Thyroid gland (tissue), 4 donors: Measurements from ENCODE around the gene TBXAS1. TPM values are rescaled to one million over a fixed set of nuclear protein-coding genes. Genes with fewer than 3 reads are reported as not detected.

Experiments
- DNase-seq, 2 donors: peaks; one replicate each; pipeline ENCODE4 v3.0.0-alpha.2; 2019
- H3K27ac ChIP-seq, 3 donors: fragments of 200-600 bp; sonication (generic); 1 replicate in 2 of 3; 2 replicates in 1 of 3; pipeline ENCODE4 v1.5.1; 2016 to 2019; ENCODE audit warnings: mild to moderate bottlenecking in 1 of 3, moderate library complexity in 1 of 3
- H3K27me3 ChIP-seq: fragments of 200-600 bp; sonication (generic); one replicate; pipeline ENCODE4 v1.5.1; 2019
- H3K36me3 ChIP-seq, 2 donors: fragments of 200-600 bp; sonication (generic); one replicate each; pipeline ENCODE4 v1.5.1; 2016 to 2019
- H3K4me1 ChIP-seq, 2 donors: fragments of 200-600 bp; sonication (generic); one replicate each; pipeline ENCODE4 v1.5.1; 2017 to 2019
- H3K4me3 ChIP-seq, 3 donors: fragments of 200-600 bp; sonication (generic); replicated peaks in 1 of 3; 1 replicate in 2 of 3; 2 replicates in 1 of 3; pipeline ENCODE4 v1.5.1; 2016; ENCODE audit warnings: mild to moderate bottlenecking in 1 of 3
- H3K9me3 ChIP-seq: fragments of 200-600 bp; sonication (generic); one replicate; pipeline ENCODE4 v1.5.1; 2017
- POLR2A ChIP-seq, 2 donors: fragments of 450-650 bp; IDR thresholded peaks; one replicate each; pipeline ENCODE4 v1.6.1; 2017; ENCODE audit warnings: antibody characterized with exemption in 2 of 2, mild to moderate bottlenecking in 2 of 2, moderate library complexity in 1 of 2
- WGBS, 2 donors: methylation state at CpG; one replicate each; pipeline ENCODE4 v1.1.5; 2017; 5-methylcytosine and 5-hydroxymethylcytosine counted together
- intact Hi-C: fragments of 100-400 bp; cut with DNase I; formaldehyde crosslinking; loops from one replicate; pipeline ENCODE4 v1.15.1; 2023
- total RNA-seq, 4 donors: library from RNA; depleted of rRNA; stranded (reverse); fragments of >200 nt; gene quantifications; one replicate each; pipeline ENCODE4 v1.2.3, GENCODE V29; 2016
- TF ChIP-seq, protein P1 (sequence below), 6 experiments: fragments of 200-600 bp in 3 of 6; fragments of 450-650 bp in 3 of 6; sonication (generic) in 3 of 6; IDR thresholded peaks; one replicate each; pipeline ENCODE4 v1.5.1; 2016 to 2019; ENCODE audit warnings: antibody characterized with exemption in 6 of 6, mild to moderate bottlenecking in 2 of 6, inconsistent platforms in 1 of 6, moderate library complexity in 1 of 6

The TBXAS1 gene
- total RNA-seq, 4 donors from 2014 or later = 5.1 to 13.2 (median 8.7) TPM

- Histone ChIP-seq H3K27me3 (no peaks in the 10 kb centered on the region), H3K4me1 (no peaks in the 10 kb centered on the region), H3K27ac (no peak overlapping the region), H3K4me3 (no peak overlapping the region), H3K36me3 (peaks cover 22 to 34% of the 10 kb centered on the region in 2 donors), H3K9me3 (no peaks in the 10 kb centered on the region)
- TF ChIP-seq POLR2A (IDR thresholded peaks at IDR 0.05) = no peak
- TF ChIP-seq, protein P1, sequence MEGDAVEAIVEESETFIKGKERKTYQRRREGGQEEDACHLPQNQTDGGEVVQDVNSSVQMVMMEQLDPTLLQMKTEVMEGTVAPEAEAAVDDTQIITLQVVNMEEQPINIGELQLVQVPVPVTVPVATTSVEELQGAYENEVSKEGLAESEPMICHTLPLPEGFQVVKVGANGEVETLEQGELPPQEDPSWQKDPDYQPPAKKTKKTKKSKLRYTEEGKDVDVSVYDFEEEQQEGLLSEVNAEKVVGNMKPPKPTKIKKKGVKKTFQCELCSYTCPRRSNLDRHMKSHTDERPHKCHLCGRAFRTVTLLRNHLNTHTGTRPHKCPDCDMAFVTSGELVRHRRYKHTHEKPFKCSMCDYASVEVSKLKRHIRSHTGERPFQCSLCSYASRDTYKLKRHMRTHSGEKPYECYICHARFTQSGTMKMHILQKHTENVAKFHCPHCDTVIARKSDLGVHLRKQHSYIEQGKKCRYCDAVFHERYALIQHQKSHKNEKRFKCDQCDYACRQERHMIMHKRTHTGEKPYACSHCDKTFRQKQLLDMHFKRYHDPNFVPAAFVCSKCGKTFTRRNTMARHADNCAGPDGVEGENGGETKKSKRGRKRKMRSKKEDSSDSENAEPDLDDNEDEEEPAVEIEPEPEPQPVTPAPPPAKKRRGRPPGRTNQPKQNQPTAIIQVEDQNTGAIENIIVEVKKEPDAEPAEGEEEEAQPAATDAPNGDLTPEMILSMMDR (IDR thresholded peaks at IDR 0.05) = no peak
- no peak for DNase-seq
- intact Hi-C loops = no loop called here
- WGBS, 2 donors = 92 to 97% methylated on average over 1 of the region's 1 CpG
These were observed 200.0 kb downstream of the TBXAS1 start for GRCh38 chr7:140029072-140029471.

- no peak overlapping the region for H3K4me3 ChIP-seq
- 94 to 96% methylated on average over 1 of the region's 1 CpG for WGBS, 2 donors
- no peak for DNase-seq
- H3K36me3 ChIP-seq = peaks cover 15 to 17% of the 10 kb centered on the region in 2 donors
- no peaks in the 10 kb centered on the region for H3K27me3 ChIP-seq
- H3K4me1 ChIP-seq = no peaks in the 10 kb centered on the region
- intact Hi-C loops = no loop called here
- H3K9me3 ChIP-seq = no peaks in the 10 kb centered on the region
- TF ChIP-seq, protein P1 (IDR thresholded peaks at IDR 0.05) = no peak
- no peak for TF ChIP-seq POLR2A (IDR thresholded peaks at IDR 0.05)
- H3K27ac ChIP-seq = no peak overlapping the region
These were observed 202.3 kb downstream of the TBXAS1 start for GRCh38 chr7:140031364-140031763.

DNA sequence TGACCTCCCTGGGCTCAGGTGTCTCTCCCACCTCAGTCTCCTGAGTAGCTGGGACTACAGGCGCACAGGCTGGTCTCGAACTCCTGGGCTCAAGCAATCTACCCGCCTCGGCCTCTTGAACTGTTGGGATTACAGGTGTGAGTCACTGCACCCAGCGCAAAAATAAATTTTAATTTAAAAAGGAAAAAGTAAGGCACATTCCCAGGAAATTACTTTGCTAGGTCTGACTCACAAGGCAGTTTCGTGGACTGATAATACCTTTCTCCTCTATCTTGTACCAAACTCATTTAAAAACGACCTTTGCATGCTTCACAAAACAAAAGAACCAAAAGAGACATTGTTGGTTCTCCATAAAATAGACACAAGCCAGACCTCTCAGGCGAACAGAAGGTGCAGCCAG lies 204.0 kb downstream of the TBXAS1 start:
- H3K27ac ChIP-seq = no peak overlapping the region
- H3K9me3 ChIP-seq = no peaks in the 10 kb centered on the region
- no peak for DNase-seq
- no peaks in the 10 kb centered on the region for H3K27me3 ChIP-seq
- WGBS, 2 donors = 92% methylated on average over 8 of the region's 8 CpGs
- H3K36me3 ChIP-seq = peaks cover 12 to 14% of the 10 kb centered on the region in 2 donors
- no peak overlapping the region for H3K4me3 ChIP-seq
- H3K4me1 ChIP-seq = no peaks in the 10 kb centered on the region
- no peak for TF ChIP-seq POLR2A (IDR thresholded peaks at IDR 0.05)
- TF ChIP-seq, protein P1 (IDR thresholded peaks at IDR 0.05) = no peak
- intact Hi-C loops = no loop called here

DNA sequence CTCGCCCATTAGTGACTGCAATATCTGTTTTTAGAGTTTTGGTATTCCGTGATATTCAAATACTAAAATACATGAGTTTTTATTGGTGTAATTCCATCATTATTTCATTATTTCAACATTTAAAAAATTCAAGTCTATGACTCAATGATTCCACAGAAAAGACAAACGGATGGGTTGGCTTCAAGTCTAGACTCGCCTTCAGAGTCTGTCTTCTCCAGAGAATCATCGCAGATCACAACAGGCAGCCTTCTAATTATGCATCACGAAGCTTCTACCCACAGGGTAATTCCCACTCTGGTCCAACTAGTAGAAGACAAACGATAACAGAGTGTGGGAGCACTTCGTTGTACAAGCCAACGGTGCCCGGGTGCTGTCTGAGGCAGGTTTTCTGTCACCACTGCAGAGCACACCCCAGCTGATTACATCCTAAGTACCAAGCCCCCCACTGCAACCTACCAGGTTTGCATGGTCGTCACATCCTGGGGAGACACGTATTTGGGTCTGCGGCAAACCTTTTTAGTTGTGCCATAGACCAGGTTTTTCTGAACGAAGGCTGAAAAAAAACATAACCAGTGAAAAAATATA lies 204.8 kb downstream of the TBXAS1 start:
- no peak overlapping the region for H3K4me3 ChIP-seq

GRCh38 chr7:140034421-140034820 lies 205.4 kb downstream of the TBXAS1 start:
- no peaks in the 10 kb centered on the region for H3K27me3 ChIP-seq
- intact Hi-C loops = no loop called here
- no peak for DNase-seq
- H3K4me3 ChIP-seq = no peak overlapping the region
- peaks cover 14 to 15% of the 10 kb centered on the region in 2 donors for H3K36me3 ChIP-seq
- no peaks in the 10 kb centered on the region for H3K4me1 ChIP-seq
- H3K9me3 ChIP-seq = no peaks in the 10 kb centered on the region
- TF ChIP-seq, protein P1 (IDR thresholded peaks at IDR 0.05) = no peak
- no peak for TF ChIP-seq POLR2A (IDR thresholded peaks at IDR 0.05)
- H3K27ac ChIP-seq = no peak overlapping the region

More for the DNA sequence above, 204.8 kb downstream of the TBXAS1 start:
- H3K9me3 ChIP-seq = no peaks in the 10 kb centered on the region
- H3K36me3 ChIP-seq = peaks cover 14 to 15% of the 10 kb centered on the region in 2 donors
- no peak for TF ChIP-seq POLR2A (IDR thresholded peaks at IDR 0.05)
- TF ChIP-seq, protein P1 (IDR thresholded peaks at IDR 0.05) = no peak
- no peaks in the 10 kb centered on the region for H3K27me3 ChIP-seq
- no peak overlapping the region for H3K27ac ChIP-seq
- WGBS, 2 donors = 94 to 97% methylated on average over 14 of the region's 14 CpGs
- no peak for DNase-seq
- H3K4me1 ChIP-seq = no peaks in the 10 kb centered on the region
- intact Hi-C loops = no loop called here
